EL (cell line): ENCODE measurements around the gene TMEM200C.

ENCODE experiments used
- DNase-seq: peaks from one replicate; pipeline ENCODE4 v3.0.0-alpha.2; 2016

Gene TMEM200C

GRCh38 chr18:5895299-5895875, at the start of gene TMEM200C:
Gene TMEM200C, minus strand, starts transcription at chr18:5895522. Its CDS starts 3,459 bp downstream, at chr18:5892063.
- DNase-seq: no peak

GRCh38 chr18:5944448-5944847, 49.1 kb upstream of the TMEM200C start:
- no peak for DNase-seq

GRCh38 chr18:5943514-5943913, 48.2 kb upstream of the TMEM200C start:
- DNase-seq: no peak

- no peak for DNase-seq
These were observed 47.3 kb upstream of the TMEM200C start for GRCh38 chr18:5942591-5942990.

- DNase-seq: no peak
These were observed 46.6 kb upstream of the TMEM200C start for GRCh38 chr18:5941890-5942289.

- DNase-seq: no peak
These were observed 44.7 kb upstream of the TMEM200C start for GRCh38 chr18:5939801-5940667.

- no peak for DNase-seq
These were observed 42.5 kb upstream of the TMEM200C start for GRCh38 chr18:5937795-5938194.

- no peak for DNase-seq
These were observed 41.8 kb upstream of the TMEM200C start for GRCh38 chr18:5937121-5937520.

GRCh38 chr18:5930789-5931188, 35.5 kb upstream of the TMEM200C start:
- no peak for DNase-seq

- no peak for DNase-seq
These were observed 23.0 kb upstream of the TMEM200C start for GRCh38 chr18:5918205-5918858.

GRCh38 chr18:5914951-5915350, 19.6 kb upstream of the TMEM200C start:
- DNase-seq: no peak

GRCh38 chr18:5914016-5914415, 18.7 kb upstream of the TMEM200C start:
- DNase-seq: no peak

- DNase-seq: no peak
These were observed 17.2 kb upstream of the TMEM200C start for GRCh38 chr18:5912566-5912965.

- no peak for DNase-seq
These were observed 13.8 kb upstream of the TMEM200C start for GRCh38 chr18:5909125-5909524.

GRCh38 chr18:5903386-5903785, 8.1 kb upstream of the TMEM200C start:
- DNase-seq: no peak

GRCh38 chr18:5900262-5900661, 4.9 kb upstream of the TMEM200C start:
- no peak for DNase-seq

- no peak for DNase-seq
These were observed 4.5 kb upstream of the TMEM200C start for GRCh38 chr18:5899835-5900234.

- no peak for DNase-seq
These were observed 786 bp upstream of the TMEM200C start for GRCh38 chr18:5895876-5896740.

- DNase-seq: no peak
These were observed 567 bp downstream of the TMEM200C start for GRCh38 chr18:5894611-5895298.

- no peak for DNase-seq
These were observed 1.2 kb downstream of the TMEM200C start for GRCh38 chr18:5893956-5894610.

GRCh38 chr18:5892823-5893431, 2.4 kb downstream of the TMEM200C start:
- DNase-seq: no peak
